ENCODE measurements around the gene TMEM131L.
"Not testable (repeated sequence)": the region's sequence is repeated elsewhere in the genome, so short reads cannot be mapped to it uniquely, and the experiment has no call there.

Gene TMEM131L

GRCh38 chr4:153593161-153593560 is 127.0 kb downstream of the TMEM131L start:
- DNase-seq (ENCODE audit: low read depth, low spot score): no peak
- TF ChIP-seq, protein P1, sequence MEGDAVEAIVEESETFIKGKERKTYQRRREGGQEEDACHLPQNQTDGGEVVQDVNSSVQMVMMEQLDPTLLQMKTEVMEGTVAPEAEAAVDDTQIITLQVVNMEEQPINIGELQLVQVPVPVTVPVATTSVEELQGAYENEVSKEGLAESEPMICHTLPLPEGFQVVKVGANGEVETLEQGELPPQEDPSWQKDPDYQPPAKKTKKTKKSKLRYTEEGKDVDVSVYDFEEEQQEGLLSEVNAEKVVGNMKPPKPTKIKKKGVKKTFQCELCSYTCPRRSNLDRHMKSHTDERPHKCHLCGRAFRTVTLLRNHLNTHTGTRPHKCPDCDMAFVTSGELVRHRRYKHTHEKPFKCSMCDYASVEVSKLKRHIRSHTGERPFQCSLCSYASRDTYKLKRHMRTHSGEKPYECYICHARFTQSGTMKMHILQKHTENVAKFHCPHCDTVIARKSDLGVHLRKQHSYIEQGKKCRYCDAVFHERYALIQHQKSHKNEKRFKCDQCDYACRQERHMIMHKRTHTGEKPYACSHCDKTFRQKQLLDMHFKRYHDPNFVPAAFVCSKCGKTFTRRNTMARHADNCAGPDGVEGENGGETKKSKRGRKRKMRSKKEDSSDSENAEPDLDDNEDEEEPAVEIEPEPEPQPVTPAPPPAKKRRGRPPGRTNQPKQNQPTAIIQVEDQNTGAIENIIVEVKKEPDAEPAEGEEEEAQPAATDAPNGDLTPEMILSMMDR (IDR thresholded peaks at IDR 0.05; ENCODE audit: insufficient read depth, low read length, missing control alignments): no peak
- H3K4me3 ChIP-seq (ENCODE audit: low read depth, low read length): no peak overlapping the region
- ChIA-PET CTCF (interaction anchor here (0.8 to 1.4 kb wide), 4 partner anchors 12 to 157 kb away, joined by 3 to 6 read pairs (median 4); no protein-coding TSS in a partner anchor), POLR2A (no interaction called here)

DNA sequence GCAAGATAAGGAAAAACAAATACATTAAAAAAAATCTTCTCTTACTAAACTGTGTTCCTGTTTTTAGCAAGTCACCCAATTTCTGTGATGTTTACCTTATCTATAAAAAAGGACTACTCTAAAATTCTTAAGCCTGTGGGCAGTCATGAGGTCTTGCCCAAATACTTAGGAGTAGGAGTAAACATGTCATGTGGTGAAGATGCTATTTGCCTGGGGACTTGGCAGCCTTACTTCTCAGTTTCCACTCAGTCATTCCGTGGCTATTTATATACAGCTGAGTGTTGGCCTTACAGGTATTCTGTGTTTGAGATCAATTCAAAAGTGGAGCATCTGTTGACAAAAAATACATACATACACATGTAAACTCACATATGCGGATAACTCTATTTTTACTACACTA is 128.1 kb downstream of the TMEM131L start:
- no peak overlapping the region for H3K4me3 ChIP-seq (ENCODE audit: low read depth, low read length)
- CTCF ChIA-PET: interaction anchor here (0.8 to 1.4 kb wide), 2 partner anchors 11 to 20 kb away, joined by 3 to 4 read pairs; no protein-coding TSS in a partner anchor
- TF ChIP-seq, protein P1 (IDR thresholded peaks at IDR 0.05; ENCODE audit: insufficient read depth, low read length, missing control alignments): no peak
- peak; percentile 60 for DNase-seq (ENCODE audit: low read depth, low spot score)
- POLR2A ChIA-PET: no interaction called here

- no peak overlapping the region for H3K4me3 ChIP-seq (ENCODE audit: low read depth, low read length)
- no peak for DNase-seq (ENCODE audit: low read depth, low spot score)
- TF ChIP-seq, protein P1 (IDR thresholded peaks at IDR 0.05; ENCODE audit: insufficient read depth, low read length, missing control alignments): no peak
- ChIA-PET POLR2A (no interaction called here), CTCF (interaction anchor here (2.6 kb wide), 1 partner anchor 47 kb away, joined by 9 read pairs; no protein-coding TSS in a partner anchor)
Observed at GRCh38 chr4:153595894-153596601, 129.9 kb downstream of the TMEM131L start.

DNA sequence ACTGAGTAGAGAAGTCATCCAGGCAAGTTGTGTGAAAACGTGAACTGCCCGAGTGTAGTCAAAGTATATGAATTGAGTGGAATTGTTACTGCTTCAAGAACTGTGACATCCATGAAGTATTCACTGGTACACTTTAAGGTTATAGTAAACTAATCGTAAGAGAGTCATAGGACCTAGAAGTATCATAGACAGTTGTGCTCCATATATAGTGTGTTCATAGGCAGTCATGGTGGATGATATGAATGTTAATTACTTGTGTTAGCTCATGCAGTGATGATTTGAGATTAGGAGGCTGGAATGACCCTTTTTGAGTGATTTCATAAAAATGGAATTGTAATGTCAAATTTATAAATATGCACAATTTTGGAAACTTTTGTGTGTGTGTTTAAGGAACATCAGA is 136.6 kb downstream of the TMEM131L start:
- POLR2A ChIA-PET: no interaction called here
- TF ChIP-seq, protein P1 (IDR thresholded peaks at IDR 0.05; ENCODE audit: insufficient read depth, low read length, missing control alignments): no peak
- no peak overlapping the region for H3K4me3 ChIP-seq (ENCODE audit: low read depth, low read length)
- CTCF ChIA-PET: interaction anchor here (1.4 kb wide), 1 partner anchor 25 kb away, joined by 3 read pairs; no protein-coding TSS in a partner anchor
- DNase-seq (ENCODE audit: low read depth, low spot score): no peak

GRCh38 chr4:153603258-153603657 is 137.1 kb downstream of the TMEM131L start:
- TF ChIP-seq, protein P1 (IDR thresholded peaks at IDR 0.05; ENCODE audit: insufficient read depth, low read length, missing control alignments): no peak
- no peak for DNase-seq (ENCODE audit: low read depth, low spot score)
- ChIA-PET POLR2A (no interaction called here), CTCF (interaction anchor here (1.4 to 1.6 kb wide), 2 partner anchors 26 to 147 kb away, joined by 3 to 5 read pairs; no protein-coding TSS in a partner anchor)
- H3K4me3 ChIP-seq (ENCODE audit: low read depth, low read length): no peak overlapping the region

DNA sequence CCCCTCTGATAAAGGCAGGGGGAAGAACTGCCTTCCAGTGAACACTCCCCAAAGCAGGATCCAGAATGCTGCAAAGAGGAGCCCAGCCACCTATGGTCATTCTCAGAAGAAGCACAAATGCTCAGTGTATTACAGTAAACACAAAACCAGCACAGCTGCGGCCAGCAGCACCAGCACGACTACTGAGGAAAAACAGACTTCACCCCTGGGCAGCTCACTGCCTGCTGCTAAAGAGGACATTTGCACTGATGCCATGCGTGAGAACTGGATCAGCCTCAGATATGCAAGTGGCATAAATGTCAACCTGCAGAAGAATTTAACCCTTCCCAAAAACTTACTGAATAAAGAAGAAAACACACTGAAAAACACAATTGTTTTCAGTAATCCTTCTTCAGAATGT is 137.7 kb downstream of the TMEM131L start:
- CTCF ChIA-PET: interaction anchor here (0.7 to 1.6 kb wide), 3 partner anchors 26 to 739 kb away, joined by 3 to 5 read pairs (median 3); no protein-coding TSS in a partner anchor
- TF ChIP-seq, protein P1 (IDR thresholded peaks at IDR 0.05; ENCODE audit: insufficient read depth, low read length, missing control alignments): no peak
- DNase-seq (ENCODE audit: low read depth, low spot score): no peak
- no peak overlapping the region for H3K4me3 ChIP-seq (ENCODE audit: low read depth, low read length)
- POLR2A ChIA-PET: no interaction called here

GRCh38 chr4:153609070-153609469 is 142.9 kb downstream of the TMEM131L start:
- POLR2A ChIA-PET; H3K4me3 ChIP-seq (ENCODE audit: low read depth, low read length); DNase-seq (ENCODE audit: low read depth, low spot score): not testable (repeated sequence)
- CTCF ChIA-PET: interaction anchor here (1.5 kb wide), 1 partner anchor 481 kb away, joined by 4 read pairs; no protein-coding TSS in a partner anchor

All from AG04449 (cell line).